DMS153 treated with DMSO at 0.1 percent for 48 hours (cell line): ENCODE results near the gene SLC5A11.

Source experiments
- DNase-seq: peaks from one replicate; lab custom pipeline; 2025; ENCODE audit not compliant: unreplicated experiment; lab: John Stamatoyannopoulos, UW

The SLC5A11 gene

GRCh38 chr16:24917236-24917635, 71.5 kb downstream of the SLC5A11 start:
- DNase-seq = no peak

- no peak for DNase-seq
Measured at GRCh38 chr16:24917891-24918290, 72.1 kb downstream of the SLC5A11 start.

- DNase-seq = no peak
Measured at GRCh38 chr16:24918641-24919040, 72.9 kb downstream of the SLC5A11 start.

GRCh38 chr16:24919536-24919935, 73.8 kb downstream of the SLC5A11 start:
- no peak for DNase-seq

GRCh38 chr16:24920568-24920967, 74.8 kb downstream of the SLC5A11 start:
- no peak for DNase-seq

- DNase-seq = no peak
Measured at GRCh38 chr16:24921229-24921628, 75.5 kb downstream of the SLC5A11 start.

GRCh38 chr16:24925163-24925562, 79.4 kb downstream of the SLC5A11 start:
- no peak for DNase-seq

- no peak for DNase-seq
Measured at GRCh38 chr16:24929409-24929808, 83.6 kb downstream of the SLC5A11 start.

GRCh38 chr16:24930440-24930839, 84.7 kb downstream of the SLC5A11 start:
- DNase-seq = no peak

- no peak for DNase-seq
Measured at GRCh38 chr16:24931091-24931490, 85.3 kb downstream of the SLC5A11 start.

GRCh38 chr16:24935336-24935735, 89.6 kb downstream of the SLC5A11 start:
- no peak for DNase-seq

GRCh38 chr16:24936151-24936550, 90.4 kb downstream of the SLC5A11 start:
- DNase-seq = no peak

- DNase-seq = no peak
Measured at GRCh38 chr16:24939224-24939623, 93.5 kb downstream of the SLC5A11 start.

GRCh38 chr16:24939738-24940137, 94.0 kb downstream of the SLC5A11 start:
- DNase-seq = no peak

GRCh38 chr16:24943471-24943870, 97.7 kb downstream of the SLC5A11 start:
- DNase-seq = no peak

- DNase-seq = no peak
Measured at GRCh38 chr16:24944206-24944605, 98.4 kb downstream of the SLC5A11 start.

- DNase-seq = no peak
Measured at GRCh38 chr16:24946155-24946554, 100.4 kb downstream of the SLC5A11 start.

GRCh38 chr16:24950275-24950674, 104.5 kb downstream of the SLC5A11 start:
- no peak for DNase-seq

GRCh38 chr16:24953306-24953705, 107.5 kb downstream of the SLC5A11 start:
- DNase-seq = no peak

- no peak for DNase-seq
Measured at GRCh38 chr16:24953721-24954120, 108.0 kb downstream of the SLC5A11 start.

- DNase-seq = no peak
Measured at GRCh38 chr16:24954137-24954536, 108.4 kb downstream of the SLC5A11 start.

- DNase-seq = no peak
Measured at GRCh38 chr16:24955975-24956731, 110.4 kb downstream of the SLC5A11 start.

- no peak for DNase-seq
Measured at GRCh38 chr16:24957887-24958286, 112.1 kb downstream of the SLC5A11 start.
